UCSD-AML1 (cell line): ENCODE data around the gene OR2V2.

Experiments used
- DNase-seq: peaks from one replicate; lab custom pipeline; 2025; ENCODE audit not compliant: unreplicated experiment; lab: John Stamatoyannopoulos, UW

The OR2V2 gene

GRCh38 chr5:181142054-181142453 lies 5.3 kb upstream of the OR2V2 start:
- DNase-seq, result no peak

- no peak for DNase-seq
Measured at GRCh38 chr5:181145133-181145532, 2.3 kb upstream of the OR2V2 start.

DNA sequence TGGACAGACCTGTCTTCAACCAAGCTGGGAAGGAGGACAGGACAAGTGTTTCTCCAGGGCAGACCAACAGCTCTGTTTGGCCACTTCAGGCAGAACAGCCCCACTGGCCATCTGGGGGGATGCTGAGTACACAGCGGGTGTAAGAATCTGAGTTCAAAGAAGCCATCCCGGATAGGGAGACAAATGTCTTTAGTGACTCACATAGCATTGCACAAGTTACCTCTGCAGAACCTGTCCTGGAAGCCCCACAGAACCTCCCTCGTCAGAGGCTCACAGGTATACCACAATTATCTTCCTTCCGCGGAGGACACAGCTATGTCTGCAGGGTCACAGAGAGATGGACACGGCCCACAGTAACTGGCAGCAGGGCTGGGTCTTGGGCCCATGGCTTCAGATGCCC lies 2.0 kb downstream of the OR2V2 start:
- no peak for DNase-seq

DNA sequence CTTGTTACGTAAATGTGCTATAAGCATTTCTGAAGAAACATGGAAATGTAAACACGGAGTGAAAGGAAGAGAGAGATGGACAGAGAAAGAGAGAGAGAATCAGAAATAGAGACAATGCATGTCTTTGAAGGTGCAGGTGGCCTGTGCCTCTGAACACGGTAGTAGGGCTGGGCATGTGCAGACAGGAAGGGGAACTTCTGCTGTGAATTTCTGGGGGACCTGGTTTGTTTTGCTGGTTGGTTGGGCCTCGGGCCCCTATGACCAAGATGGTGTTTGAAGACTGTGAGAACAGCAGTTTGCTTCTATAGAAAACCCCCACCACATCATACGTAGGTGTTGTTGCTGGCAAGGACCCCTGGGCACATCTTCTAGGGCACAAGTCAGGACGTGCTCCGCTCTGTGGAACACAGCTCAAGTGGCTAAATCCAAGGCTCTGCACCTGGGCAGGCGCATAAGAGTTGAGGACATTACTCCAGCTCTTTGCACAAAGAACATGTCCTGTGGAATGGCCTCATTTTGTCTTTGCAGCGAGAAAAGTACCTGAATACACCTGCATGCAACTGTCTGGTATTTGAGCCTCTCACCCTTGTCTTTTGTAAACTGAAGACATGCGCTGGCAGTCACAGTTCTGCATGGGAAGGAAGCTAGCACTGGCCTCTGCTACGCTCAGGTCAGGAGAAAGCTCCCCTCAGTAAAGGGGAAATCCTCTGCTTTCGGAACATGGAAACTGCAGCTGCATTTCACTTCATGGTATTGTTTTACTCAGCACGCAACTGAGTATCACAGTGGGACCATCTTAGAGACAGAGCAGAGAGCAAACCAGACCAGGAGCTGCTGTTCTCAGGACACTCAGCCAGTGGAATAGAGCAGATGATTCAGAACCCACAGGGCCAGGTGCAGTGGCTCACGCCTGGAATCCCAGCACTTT lies 2.7 kb downstream of the OR2V2 start:
- no peak for DNase-seq

GRCh38 chr5:181151146-181151545 lies 3.8 kb downstream of the OR2V2 start:
- DNase-seq, result no peak

DNA sequence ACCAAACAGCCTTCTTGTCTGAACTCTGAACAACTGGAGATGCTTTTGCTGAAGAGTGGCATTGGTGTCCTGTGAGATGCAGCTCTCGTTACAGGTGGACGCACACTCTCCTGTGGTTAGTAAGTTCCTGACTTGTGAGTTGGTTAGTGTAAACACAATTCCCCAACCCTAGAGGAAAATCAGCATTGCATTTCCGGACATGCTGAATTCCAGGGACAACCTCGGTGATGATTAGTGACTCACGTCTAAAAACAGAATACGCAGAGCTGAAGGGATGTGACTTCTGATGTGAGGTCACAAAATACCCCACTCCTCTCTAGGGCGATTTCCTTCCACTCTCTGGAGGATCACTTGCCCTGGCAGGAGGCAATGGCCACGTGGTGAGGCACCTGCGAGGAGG lies 5.0 kb downstream of the OR2V2 start:
- DNase-seq, result no peak

DNA sequence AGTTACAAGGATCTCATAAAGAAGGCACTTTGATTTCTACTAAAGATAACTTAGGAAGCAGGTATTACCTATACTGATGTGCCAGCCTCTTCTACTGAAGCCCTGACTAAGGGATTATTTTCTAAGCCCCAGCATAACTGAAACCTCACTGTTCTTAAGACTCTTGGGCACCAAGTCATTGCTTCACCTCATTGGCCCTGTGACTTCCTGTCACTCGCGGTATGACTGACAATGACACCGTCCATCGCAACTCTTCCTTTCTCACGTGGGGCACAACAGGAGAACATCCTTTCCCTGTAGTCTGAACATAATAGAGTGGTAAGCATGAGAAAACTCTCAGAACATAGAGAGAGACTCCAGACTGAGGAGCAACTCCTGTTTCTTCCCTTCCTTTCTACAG lies 6.4 kb downstream of the OR2V2 start:
- DNase-seq, result no peak

DNA sequence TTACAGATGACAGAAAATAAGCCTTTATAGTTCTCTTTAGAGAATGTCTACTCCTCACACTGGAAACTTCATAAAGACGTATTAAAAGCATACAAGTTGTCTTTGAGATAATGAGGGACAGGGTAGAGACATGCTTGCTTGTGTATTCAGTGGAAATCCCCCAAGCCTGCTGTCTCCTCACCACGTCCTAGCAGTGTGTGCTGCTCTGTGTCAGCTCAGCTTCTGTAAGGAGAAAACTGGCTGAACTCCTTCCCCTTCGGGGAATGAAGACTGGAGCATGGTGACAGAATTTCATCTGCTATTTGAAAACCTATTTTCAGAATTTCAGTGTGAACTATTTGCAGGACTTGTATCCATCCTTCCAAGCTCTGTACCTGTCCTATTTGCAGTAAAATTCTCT lies 9.4 kb downstream of the OR2V2 start:
- DNase-seq, result no peak

DNA sequence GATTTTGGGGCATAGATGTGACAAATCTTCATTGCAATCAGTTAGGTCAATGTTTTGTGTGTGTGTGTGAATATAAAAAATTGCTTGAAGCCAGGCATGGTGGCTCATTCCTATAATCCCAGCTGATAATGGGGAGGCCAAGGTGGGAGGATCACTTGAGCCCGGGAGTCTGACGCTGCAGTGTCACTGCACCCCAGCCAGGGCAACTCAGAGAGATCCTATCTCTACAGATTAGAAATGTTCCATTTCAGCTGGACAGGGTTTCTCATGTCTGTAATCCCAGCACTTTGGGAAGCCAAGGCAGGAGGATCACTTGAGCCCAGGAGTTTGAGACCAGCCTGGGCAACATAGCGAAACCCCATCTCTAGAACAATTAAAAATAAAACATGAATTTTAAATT lies 11.5 kb downstream of the OR2V2 start:
- DNase-seq, result no peak

GRCh38 chr5:181159286-181160151 lies 12.1 kb downstream of the OR2V2 start:
- peak; percentile 84 for DNase-seq

DNA sequence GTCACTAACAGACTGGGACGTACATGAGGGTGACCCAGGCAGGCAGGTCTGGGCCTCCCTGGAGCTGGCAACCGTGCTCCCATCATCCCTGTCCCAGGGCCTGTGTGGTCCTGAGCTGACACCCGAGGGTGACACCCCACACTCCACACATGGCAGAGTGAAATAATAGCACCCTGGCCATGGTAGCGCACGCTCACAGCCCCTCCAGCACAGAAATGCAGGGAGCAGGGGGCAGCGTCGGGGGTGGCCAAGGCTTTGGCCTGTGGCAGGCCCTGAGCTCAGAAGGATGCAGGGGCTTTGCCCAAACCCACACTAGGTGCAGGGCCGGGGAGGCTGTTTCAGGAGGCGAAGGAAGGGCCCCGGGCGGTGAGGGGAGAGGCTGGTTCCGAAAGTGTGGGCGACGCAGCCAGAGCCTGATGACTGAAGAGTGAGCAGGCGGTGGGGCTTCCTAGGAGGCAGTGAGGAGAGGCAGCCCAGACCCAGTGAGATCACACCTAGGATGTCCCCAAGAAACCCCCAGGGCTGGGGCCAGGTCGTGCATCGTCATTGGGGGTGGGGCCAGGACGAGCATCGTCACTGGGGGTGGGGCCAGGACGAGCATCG lies 12.9 kb downstream of the OR2V2 start:
- peak; percentile 28 for DNase-seq

- peak; percentile 36 for DNase-seq
Measured at GRCh38 chr5:181160755-181161533, 13.6 kb downstream of the OR2V2 start.

DNA sequence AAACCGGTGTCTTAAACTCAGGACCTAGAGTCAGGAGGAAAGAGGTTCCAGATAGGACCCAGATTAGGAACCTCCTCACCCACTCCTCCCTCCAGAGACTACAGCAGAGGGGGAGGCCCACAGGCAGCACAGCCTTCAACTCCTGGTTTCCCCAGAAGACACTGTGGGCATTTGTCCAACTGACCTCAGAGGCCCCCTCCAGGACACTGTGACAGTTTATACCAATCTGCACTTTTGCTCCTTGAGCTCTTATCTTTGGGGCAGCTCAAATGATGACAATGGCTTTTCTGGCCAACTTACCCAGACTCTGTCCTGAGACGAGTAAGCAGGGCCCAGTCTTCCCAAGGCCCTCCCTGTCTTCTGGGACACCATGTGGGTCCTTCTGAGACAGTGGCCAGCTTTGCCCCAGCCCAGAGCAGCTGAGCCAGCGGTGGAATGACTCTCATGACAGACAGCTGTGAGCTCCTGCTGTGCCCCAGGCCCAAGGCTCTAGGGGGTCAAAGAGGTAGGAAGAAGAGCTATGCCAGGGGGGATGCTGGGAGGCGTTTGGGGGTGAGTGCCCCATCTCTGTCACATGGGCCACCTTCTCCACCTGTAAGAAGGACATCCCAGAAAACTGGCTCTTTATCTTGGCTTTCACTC lies 14.3 kb downstream of the OR2V2 start:
- no peak for DNase-seq

DNA sequence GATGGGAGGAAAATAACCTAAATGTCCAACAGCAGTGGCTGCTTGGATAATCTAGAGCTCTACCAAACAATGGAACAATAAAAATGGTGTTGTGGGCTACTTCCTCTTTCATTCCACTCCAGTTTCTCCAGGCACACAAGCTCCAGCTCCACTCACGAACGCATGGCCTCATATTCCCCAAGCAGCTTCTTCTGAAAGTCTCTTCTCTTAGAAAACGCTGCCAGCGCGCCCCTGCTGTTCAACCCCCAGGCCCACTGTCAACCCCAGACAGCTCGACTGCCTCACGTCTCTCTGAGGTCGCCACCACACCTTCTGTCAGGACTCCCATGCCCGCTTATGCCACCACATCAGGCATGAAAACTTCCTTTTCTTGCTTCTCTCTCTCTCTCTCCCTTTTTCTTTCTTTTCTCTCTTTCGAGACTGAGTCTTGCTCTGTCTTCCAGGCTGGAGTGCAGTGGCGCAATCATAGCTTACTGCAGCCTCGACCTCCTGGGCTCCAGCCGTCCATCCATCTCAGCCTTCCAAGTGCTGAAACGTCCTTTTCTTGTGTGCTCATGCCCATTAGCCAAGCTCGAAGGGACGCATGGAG lies 16.2 kb downstream of the OR2V2 start:
- peak; percentile 81 for DNase-seq

GRCh38 chr5:181164076-181164952 lies 16.9 kb downstream of the OR2V2 start:
- peak; percentile 76 for DNase-seq

- no peak for DNase-seq
Measured at GRCh38 chr5:181166812-181167733, 19.7 kb downstream of the OR2V2 start.

DNA sequence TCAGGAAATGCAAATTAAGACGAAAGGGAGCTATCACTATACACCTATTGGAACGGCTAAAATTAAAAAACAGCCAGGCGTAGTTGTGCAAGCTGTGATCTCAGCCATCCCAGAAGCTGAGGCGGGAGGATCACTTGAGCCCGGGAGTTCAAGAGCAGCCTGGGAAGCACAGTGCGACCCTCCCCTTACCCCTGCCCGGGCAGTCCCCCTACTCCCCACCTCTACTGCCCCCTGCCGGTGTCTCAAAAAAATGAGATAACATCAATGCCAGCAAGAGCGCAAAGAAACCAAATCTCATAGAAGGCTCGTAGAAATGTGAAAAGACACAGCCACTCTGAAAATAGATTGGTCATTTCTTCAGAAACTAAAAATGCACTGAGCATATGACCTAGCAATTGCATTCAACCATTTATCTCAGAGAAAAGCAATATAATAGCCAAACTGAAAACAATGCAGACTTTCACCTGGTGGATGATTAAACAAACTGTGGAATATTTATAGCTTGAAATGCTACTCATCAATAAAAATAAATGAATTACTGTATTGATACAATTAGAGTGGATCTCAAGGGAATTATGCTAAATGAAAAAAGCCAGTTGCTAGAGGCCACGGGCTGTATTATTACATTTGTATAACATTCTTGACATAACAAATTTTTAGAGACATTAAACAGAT lies 20.6 kb downstream of the OR2V2 start:
- DNase-seq, result peak; percentile 56
